Activated CD4-positive, alpha-beta T cell treated with anti-CD3 and anti-CD28 coated beads for 1 hour (primary cell): ENCODE data around the gene RIPK4.
"Not testable (repeated sequence)": the region's sequence is repeated elsewhere in the genome, so short reads cannot be mapped to it uniquely, and the experiment has no call there.

Experiments
- DNase-seq: peaks from one replicate; pipeline ENCODE4 v3.0.0-alpha.2; 2020

RIPK4 gene

DNA sequence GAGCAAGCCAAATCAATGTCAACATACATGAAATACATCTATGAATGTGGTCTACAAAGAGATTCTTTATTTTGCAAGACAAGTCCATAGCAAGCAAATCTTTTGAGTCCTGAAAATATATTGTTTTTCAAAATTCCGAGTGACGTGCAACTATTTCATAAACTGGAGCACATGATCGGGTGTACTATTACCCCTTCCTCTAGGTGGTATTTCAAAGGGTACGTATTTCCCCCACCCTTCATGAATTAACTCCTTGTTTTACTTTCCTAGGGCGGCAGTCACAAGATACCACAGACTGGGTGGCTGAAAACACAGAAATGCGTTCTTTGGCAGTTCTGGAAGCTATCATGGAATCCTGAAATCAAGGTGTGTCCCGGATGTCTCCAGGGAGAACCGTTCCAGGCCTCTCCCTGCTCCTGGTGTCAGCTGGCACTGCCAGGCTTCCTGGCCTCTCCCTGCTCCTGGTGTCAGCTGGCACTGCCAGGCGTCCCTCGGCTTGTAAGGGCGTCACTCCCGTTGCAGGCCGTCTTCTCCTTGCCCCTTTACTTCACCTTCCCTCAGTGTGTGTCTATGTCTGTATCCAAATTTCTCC, 55.3 kb downstream of the RIPK4 start:
- no peak for DNase-seq

DNA sequence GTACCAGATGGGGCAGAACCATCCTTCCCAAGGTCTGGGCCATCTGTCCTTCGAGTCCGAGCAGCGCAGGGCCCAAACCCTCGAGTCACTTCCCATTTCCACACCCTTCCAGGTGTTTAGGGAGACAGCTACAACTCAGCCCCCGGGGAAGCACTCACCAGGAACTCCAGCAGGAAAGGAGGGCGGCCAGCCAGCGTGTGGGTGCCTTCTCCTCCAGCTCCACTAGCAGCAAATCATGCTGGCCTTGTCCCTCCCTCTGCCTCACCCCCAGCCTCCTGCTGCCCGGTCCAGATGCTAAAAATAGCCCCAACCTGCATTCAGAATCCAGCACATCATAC, 56.1 kb downstream of the RIPK4 start:
- no peak for DNase-seq

DNA sequence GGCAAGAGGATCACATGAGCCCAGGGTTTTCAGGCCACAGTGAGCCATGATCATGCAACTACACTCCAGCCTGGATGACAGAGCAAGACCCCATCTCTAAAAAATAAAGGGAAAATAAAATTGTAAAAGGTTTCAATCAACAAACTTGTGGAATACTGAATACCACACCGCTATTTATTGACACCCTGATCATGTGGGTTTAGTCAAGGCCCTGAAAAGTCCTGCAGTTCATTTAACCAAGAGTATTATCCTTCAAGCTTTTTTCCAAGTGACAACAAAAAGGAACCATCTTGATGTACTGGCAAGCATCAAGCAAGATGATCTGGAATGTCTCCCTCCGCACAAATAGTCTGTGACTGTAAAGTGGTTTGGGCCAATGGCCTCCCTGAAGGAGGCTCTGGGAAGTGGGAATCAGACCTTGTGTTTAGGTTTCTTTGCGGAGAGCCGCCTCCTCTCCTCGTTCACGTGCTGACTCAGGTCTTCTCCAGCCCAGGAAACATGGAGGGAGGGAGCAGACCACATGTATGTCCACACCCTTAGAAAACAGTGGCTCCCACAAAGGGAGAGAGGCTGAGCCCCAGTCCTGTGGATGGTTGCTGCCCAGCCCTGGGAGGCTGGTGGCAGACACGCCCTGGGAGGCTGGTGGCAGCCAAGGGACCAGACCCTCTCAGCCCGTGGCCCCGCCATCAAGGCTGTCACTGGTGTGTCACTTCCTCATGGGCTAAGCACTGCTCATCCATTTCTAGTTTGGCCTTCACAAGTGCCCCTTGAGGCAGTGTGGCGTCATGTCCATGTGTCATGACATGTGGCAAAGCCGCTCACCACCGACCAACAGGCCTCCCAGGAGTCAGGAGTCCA, 56.7 kb downstream of the RIPK4 start:
- DNase-seq, result no peak

DNA sequence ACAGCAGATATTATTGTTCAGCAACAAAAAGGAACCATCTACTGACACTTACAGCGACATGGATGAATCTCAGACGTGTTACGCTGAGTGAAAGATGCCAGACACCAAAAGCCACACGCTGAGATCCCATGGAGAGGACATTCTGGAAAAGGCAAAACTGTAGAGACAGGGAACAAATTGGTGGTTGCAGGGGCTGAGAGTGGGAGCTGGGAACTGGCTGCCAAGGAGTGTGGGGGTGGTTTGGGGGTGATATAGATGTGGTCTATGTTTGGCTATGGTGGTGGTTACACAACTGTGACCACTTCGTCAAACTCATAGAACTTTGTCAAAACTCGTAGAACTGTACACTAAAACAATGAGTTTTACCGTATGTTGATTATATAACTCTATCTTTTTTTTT, 57.7 kb downstream of the RIPK4 start:
- no peak for DNase-seq

DNA sequence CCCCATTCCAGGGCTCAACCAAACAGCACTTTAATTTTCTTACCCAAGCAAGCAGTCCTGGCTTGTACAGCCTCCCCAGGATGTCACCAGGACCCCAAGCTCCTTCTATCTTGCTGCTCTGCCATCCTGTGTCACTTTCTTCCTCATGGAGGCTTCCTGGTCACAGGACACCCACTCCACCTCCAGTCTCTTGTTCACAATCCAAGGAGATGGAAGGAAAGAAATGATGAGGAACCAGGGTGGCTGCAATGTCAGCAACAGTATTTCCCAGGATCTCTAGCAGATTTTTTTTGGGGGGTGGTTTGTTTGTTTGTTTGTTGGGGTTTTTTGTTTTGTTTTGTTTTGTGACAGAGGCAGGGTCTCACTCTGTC, 58.9 kb downstream of the RIPK4 start:
- DNase-seq, result no peak

DNA sequence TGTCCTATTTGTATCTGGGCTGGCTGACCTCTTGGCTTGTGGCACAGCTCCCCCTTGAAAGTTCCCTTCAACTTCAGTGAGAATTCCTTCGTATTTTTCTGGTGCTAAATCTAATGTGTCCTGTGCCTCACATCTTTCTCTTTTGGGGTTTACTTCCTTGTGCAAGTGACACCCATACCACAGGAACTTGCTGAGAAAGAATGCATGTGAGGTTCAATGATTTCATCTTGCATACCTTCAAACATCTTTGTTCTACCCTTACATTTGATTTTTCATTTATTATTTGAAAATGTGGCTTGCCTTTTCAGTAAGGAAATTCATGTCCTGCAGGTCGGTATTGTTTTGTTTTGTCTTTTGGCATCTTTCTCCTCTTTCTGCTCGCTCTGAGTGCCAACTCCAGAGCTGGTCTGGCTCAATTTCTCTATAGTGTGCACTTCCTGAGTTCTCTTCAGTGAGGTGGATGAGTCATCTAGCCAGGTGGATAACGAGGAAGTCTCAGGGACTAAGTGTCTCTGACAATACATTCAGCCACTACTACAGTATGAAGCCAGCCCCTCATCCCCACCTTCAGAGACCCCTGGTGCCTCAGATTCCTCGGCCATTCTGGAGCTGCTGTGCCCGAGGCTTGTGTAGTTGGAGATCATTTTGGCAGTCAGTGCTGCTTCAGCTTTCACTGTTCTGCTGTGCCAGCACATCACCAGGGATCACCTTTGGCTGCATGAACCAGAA, 59.5 kb downstream of the RIPK4 start:
- no peak for DNase-seq

DNA sequence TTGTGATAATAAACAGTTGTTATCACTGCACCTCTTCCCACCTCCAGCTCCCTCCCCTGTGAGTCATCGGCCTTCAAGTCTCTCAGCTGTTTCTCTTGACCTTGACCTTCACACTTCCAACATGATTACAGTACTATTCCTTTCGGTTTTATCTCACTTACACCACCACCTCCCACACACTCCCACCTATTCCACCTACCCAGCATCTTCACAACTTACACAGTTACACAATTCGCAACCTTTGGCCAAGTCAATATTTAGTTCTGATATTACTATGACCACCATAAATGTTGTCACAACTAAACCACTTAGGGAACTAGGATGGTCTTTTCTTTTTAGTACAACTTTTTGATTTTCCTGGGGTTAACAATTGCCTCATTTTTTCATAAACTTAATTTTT, 60.2 kb downstream of the RIPK4 start:
- DNase-seq, result no peak

DNA sequence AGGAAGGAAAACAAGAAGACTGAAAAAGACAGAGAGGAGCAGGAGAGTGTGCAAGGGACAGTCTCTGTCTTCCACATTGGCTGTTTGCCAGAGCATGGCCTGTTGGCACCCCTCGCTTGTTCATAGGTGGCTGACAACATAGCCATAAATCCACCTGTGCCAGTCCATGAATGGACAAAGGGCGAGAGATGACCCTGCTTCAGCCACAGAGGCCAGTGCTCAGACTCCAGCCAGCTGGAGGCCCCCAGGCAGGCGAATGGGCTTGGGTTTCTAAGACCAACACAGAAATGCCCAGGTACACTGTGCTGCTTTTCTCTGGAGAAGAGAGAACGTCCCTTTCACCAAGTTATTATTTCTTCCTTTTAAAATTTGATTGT, 60.6 kb downstream of the RIPK4 start:
- DNase-seq, result no peak

DNA sequence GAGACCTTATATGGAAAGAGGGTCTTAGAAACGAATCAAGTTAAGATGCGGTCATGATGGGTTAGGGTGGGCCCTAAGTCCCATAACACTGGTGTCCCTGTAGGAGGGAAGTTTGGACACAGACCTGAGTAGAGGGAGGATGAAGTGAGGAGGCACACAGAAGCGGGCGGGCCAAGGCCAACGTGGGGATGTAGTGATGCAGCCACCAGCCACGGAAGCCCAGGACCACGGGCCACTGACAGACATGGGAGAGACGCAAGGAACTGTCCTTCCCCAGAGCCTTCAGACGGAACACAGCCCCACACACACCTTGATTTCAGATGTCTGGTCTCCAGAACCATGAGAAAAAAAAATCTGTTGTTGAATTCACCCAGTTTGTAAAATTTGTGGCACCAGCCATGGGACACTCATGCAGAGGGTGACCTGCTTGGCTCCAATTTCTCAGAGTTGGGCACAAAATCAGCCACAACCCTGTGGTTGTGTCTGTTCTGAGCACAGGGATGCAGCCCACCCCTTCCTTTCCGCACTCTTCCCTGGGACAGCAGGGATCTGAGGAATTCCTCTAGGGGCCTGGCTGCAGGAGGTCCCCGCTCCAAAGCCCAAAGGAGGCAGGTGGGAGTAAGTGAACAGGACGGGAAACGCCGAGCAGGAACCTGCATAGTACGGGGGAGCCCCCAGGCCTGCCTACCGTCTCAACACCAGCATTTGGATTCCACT, 61.1 kb downstream of the RIPK4 start:
- DNase-seq, result no peak

DNA sequence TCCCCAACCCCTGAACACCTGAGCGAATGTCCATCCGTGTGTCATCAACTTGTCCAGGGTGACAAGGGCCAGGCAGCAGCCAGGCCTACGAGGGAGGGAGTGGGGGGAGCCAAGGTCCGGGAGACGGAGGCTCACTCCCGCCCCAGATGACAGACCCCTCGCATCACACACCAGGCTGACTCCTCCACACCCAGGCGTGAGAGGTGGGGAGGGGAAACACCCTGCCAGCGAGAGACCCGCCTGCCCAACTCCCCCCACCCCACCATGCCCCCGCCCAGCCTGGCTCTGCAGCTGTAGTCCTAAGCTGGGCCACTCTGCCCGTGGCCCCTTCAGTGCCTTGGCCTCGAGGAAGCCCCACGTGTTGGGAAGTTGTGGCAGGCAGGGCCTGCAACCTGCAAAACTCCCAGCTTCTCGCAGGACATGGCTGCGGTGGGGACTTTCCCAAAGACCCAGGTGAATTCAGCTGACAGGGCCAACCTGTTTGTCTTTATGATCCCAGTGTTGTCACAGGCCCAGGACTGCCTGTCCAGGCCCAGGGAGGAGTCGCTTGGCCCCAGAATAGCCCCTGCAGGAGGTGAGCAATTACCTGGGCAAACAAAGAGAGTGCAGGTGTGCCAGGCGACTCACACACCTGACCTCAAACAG, 62.9 kb downstream of the RIPK4 start:
- no peak for DNase-seq

DNA sequence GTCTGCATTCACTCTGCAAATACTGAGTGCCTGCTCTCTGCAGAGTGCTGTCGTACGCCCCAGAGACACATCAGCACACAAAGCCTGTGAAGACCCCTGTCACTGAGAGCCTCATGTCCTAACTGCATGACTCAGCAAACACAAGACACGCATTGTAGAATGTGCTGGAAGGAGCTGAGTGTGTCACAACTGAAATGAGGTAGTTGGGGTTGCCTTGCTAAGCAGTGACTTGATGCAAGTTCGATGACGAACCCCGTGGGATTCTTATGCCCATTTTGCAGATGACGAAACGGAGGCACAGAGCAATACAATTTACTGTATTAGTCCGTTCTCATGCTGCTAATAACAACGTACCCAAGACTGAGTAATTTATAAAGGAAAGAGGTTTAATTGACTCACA, 65.1 kb downstream of the RIPK4 start:
- DNase-seq, result no peak

DNA sequence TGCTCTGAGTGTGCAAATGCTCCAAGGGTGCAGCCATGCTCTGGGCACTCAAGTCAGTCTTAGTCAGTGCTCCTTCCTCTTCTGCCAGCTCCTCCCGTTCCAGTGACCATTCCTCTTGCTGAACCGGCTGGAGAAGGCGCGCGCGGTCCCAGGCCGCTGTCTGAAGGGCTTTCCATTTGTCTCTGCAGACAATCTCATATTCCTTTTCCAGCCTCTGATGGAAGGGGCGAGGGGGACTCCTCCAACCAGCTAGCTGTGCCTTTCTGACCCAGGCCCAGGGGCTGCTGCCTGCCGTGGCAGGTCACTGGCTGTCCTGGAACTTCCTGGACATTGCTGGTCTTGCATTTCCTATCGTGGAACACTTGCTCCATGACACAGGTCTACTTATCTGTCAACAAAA, 67.5 kb downstream of the RIPK4 start:
- DNase-seq, result no peak

DNA sequence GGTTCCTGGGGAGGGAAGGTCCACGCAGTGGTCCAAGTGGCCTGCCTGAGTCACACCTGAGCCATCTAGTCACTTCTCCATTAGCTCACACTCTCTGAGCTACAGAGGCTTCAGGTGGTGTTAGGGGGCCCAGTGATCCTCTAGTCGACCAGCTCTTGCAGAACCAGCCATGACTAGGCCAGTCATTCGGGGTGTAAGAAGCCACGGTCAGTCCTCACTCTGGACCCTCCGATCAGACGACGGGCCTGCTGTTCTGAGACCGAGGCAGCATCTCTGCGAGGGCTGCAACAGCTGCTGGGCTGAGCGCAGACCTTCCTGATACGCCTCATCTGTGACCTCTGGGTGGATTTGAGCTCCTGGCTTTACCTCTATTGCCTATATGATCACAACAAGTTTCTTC, 68.8 kb downstream of the RIPK4 start:
- no peak for DNase-seq

DNA sequence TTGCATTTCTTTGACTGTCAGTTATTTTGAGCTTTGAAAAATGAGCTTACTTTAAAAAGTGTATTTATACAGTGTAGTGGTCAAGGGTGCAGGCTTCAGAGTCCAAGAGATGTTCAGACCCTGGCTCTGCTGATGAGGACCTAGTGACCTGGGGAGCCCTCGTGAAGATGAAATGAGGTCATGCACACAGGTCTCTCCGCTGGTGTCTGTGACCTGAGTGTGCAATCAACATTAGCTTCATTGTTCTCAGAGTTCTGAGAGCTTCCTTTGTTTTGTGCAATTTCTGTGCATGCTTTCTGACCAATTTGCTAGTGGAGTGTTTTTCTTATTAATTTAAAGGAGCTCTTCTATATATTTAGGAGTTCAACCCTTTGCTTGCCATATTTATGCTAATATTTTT, 71.3 kb downstream of the RIPK4 start:
- no peak for DNase-seq

DNA sequence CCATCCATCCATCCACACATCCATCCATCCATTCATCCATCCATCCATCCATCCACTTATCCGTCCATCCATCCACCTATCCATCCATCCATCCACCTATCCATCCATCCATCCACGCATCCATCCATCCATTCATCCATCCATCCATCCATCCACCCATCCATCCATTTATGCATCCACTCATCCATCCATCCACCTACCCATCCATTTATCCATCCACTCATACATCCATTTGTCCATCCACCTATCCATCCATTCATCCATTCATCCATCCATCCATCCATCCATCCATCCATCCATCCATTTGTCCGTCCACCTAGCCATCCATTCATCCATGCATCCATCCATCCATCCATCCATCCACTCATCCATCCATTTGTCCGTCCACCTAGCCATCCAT, 72.8 kb downstream of the RIPK4 start:
- DNase-seq, result not testable (repeated sequence)

DNA sequence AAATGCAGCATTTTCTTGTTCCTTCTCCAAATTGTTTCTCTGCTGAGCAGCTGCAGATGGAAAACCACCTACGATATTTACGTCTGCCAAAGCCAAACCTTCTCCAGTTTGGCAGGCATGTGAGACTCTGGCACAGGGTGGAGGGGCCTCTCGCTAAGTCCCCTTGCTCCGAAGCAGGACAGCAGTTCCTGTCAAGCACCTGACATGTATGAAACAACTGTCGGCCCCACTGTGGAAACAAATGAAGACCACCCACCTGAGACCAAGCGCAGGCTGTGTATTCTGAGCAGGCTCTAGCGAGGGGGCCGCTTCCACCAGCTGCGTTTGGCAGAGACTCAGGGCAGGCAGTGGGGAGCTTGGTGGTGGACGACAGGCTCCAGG, 74.7 kb downstream of the RIPK4 start:
- no peak for DNase-seq

DNA sequence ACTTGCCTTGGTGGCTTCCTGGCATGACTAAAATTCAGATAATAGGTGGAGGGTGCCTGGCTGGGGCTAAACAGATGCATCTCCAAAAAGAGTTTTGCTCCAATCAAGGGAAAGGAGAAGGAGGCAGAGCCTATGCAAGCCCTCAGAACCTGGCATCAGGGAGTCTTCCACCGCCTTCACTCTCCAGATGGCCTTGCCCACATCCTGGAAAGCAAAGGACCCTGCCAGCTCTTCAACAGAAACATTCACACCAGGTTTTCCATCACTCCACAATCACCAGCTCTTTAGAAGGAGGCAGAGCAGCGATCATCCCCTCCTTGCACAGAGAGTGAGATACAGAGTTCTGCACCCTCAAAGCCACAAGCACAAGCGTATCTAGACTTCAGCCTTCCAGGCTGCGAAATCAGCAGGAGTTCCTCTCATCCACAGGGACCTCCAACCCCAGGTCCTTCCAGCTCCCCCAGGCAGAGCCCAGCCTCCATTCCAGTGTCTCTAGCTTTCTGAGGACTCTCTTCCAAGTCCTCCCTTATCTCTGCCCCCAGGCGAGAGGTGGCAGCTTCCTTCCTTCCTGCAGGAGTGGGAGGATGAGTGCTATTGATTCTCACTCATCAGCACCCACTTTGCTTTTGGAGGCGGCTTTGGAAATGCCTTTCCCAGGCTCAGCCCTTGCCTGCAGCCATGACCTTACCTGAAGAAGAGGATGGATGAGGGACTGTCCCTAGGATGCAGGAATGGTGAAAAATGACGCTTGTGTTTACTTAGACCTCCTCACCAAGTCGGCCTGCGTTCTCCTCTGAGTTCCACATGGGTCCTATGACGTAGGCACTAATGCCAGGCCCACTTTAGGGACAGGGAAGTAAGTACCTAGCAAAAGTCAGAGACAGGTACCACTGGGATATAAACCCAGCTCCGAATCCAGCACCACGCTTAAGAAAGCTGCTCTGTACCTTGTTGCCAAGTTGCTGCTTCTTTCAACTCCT, 75.4 kb downstream of the RIPK4 start:
- DNase-seq, result no peak
